Astrocyte of the spinal cord (primary cell): ENCODE data around the gene L3MBTL1.
A peak's percentile ranks its signal among the peaks of the same experiment; 100 is the strongest.

Experiments
- DNase-seq: peaks from one replicate; pipeline ENCODE4 v3.0.0; 2011; ENCODE audit warnings: low read depth, low spot score
- H3K4me3 ChIP-seq: 2 replicates; pipeline ENCODE4 v1.5.1; 2011; ENCODE audit warnings: low read depth, mild to moderate bottlenecking, low read length, moderate library complexity
- in situ Hi-C: cut with HindIII; loops from 2 replicates; pipeline ENCODE4 v1.10.0; 2017; ENCODE audit warnings: low sequenced_read_pairs
- TF ChIP-seq, protein P1 (sequence below): IDR thresholded peaks from 2 replicates; pipeline ENCODE4 v1.5.1; 2012; ENCODE audit warnings: low read depth, mild to moderate bottlenecking, low read length, inconsistent platforms

L3MBTL1 gene

DNA sequence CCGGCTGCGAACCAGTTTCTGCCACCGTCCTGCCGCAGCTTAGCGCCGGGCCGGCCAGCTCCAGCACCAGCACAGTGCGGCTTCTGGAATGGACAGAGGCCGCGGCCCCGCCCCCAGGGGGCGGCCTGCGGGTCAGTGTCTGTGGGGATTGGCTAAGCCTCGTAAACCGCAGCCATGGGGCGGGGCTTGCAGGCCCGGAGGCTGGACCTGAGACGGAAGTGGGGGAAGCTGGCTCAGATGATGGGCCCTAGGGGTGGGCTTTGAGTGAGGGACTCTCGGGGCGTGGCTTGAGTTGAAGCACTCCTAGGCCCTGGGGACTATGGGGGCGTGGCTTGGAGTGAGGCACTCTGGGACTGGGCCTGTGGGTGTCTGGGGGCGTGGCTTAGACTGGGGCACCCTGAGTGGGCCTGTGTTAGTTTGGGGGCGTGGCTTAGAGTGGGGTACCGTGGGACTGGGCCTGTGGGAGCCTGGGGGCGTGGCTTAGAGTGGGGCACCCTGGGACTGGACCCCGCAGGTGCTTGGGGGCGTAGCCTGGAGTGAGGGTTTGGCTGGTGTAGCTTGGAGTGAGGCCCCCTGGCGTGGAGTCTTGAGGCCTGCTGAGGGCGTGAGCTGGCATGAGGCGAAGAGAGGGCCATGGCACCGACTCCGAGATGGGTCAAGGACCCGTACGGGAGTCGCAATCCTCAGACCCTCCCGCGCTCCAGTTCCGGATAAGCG lies 6.6 kb downstream of the L3MBTL1 start:
- in situ Hi-C loops, result no loop called here
- TF ChIP-seq, protein P1, sequence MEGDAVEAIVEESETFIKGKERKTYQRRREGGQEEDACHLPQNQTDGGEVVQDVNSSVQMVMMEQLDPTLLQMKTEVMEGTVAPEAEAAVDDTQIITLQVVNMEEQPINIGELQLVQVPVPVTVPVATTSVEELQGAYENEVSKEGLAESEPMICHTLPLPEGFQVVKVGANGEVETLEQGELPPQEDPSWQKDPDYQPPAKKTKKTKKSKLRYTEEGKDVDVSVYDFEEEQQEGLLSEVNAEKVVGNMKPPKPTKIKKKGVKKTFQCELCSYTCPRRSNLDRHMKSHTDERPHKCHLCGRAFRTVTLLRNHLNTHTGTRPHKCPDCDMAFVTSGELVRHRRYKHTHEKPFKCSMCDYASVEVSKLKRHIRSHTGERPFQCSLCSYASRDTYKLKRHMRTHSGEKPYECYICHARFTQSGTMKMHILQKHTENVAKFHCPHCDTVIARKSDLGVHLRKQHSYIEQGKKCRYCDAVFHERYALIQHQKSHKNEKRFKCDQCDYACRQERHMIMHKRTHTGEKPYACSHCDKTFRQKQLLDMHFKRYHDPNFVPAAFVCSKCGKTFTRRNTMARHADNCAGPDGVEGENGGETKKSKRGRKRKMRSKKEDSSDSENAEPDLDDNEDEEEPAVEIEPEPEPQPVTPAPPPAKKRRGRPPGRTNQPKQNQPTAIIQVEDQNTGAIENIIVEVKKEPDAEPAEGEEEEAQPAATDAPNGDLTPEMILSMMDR, result no peak
- DNase-seq, result peak; percentile 99
- H3K4me3 ChIP-seq, result peak overlapping the region; percentile 62

DNA sequence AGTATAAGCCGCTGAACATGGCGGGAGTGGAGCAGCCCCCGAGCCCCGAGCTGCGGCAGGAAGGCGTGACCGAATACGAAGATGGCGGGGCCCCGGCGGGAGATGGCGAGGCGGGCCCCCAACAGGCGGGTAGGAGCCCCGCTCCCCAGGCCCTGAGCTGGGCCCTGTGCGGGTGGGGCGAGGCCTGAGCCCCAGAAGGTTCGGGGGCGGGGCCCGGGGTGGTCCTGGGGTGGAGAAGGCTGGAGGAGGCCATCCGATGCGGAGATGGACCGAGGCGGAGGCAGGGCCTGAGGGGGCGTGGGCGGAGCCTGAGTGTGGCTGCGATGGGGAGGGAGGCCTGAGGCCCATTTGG lies 7.1 kb downstream of the L3MBTL1 start:
- TF ChIP-seq, protein P1, result no peak
- DNase-seq, result no peak
- peak overlapping the region; percentile 62 for H3K4me3 ChIP-seq
- in situ Hi-C loops, result no loop called here

DNA sequence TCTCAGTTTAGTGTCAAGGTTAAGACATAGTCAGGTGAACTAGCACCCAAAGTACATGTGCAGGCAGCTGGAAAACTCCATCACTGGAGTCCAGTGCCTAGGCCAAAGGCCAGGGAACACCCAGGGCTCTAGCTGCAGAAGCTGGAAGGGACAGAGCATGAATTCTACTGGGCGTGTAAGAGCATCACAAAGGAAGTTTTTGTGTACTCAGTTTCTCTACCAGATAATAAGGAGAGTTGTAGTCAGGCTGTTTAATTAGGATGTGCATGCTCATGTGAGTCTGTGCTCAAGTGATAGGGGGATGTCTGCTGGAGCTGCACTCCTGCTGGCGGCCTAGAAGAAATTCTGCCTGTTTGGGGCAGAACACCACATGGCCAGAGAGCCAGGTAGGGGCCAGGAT lies 8.1 kb downstream of the L3MBTL1 start:
- TF ChIP-seq, protein P1, result no peak
- no peak overlapping the region for H3K4me3 ChIP-seq
- in situ Hi-C loops, result no loop called here
- DNase-seq, result no peak

DNA sequence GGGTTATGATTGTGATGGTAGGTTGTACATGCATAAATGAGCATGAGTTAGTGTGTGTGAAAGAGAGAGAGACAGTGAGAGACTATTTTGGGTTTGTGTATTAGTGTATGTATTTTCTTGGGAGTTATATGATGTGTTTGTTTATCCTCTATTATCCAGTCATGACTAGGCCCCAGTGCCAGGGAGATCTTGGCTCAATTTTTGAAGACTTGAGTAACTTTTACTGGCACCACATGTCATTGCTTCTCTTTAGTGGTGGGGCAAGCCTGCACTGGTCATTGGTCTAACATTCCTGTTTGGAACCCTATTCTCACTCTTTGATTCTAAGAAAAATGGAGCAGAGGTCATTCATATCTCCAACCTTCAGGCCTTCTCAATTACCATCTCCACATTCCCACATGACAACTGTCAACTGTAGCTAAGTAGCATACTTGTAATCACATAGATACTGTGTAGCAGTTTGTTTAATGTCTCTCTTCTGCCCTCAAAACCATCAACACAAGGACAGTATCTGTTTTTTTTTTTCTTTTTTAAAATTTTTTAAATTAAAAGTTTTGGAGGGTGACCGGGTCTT lies 8.8 kb downstream of the L3MBTL1 start:
- in situ Hi-C loops, result no loop called here
- DNase-seq, result no peak
- H3K4me3 ChIP-seq, result no peak overlapping the region

DNA sequence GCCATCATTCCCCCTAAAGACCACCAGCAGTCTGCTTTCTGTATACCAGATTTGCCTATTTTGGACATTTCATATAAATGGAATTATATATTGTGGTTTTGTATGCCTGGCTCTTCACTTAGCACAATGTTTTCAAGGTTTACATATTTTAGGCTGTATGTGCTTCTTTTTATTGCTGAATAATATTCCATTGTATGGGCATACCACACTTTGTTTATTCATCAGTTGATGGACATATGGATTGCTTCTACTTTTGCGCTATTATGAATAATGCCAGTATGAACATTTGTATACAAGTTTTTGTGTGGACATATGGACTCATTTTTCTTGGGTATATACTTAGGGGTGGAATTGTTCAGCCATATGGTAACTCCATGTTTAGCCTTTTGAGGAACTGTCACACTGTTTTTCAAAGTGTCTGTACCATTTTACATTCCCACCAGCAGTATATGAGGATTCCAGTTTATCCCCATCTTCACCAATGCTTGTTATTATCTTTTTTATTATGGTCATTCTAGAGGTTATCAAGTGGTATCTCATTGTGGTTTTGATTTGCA lies 12.7 kb downstream of the L3MBTL1 start:
- DNase-seq, result no peak
- in situ Hi-C loops, result no loop called here

More for the DNA sequence above, 8.8 kb downstream of the L3MBTL1 start:
- TF ChIP-seq, protein P1, result no peak

DNA sequence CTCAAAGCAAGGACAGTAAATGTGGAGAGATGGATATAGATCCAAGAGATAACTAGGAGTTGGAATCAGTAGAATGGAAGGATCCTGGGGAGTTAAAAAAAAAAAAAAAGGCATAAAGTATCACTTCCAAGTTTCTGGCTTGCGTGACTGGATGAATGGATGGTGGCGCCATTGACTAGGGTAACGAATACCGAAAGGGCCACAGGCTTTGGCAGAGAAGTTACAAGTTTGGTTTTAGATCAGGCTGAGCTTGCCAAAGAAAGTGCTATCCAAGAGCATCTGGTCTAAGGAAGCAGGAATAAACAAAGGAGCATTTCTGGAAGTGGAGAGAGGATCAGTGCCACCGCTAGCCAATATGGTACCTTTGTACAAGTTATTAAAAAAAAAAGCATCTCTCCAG lies 17.5 kb downstream of the L3MBTL1 start:
- in situ Hi-C loops, result no loop called here
- TF ChIP-seq, protein P1, result no peak
- DNase-seq, result no peak
- no peak overlapping the region for H3K4me3 ChIP-seq

More for the DNA sequence above, 12.7 kb downstream of the L3MBTL1 start:
- H3K4me3 ChIP-seq, result no peak overlapping the region
- TF ChIP-seq, protein P1, result no peak
